Amygdala (tissue), 56 donors: ENCODE measurements around the gene FNDC5.

ENCODE experiments used
- DNase-seq, 56 donors: peaks; one replicate each; lab custom pipeline; 2025; lab: John Stamatoyannopoulos, UW

The FNDC5 gene

DNA sequence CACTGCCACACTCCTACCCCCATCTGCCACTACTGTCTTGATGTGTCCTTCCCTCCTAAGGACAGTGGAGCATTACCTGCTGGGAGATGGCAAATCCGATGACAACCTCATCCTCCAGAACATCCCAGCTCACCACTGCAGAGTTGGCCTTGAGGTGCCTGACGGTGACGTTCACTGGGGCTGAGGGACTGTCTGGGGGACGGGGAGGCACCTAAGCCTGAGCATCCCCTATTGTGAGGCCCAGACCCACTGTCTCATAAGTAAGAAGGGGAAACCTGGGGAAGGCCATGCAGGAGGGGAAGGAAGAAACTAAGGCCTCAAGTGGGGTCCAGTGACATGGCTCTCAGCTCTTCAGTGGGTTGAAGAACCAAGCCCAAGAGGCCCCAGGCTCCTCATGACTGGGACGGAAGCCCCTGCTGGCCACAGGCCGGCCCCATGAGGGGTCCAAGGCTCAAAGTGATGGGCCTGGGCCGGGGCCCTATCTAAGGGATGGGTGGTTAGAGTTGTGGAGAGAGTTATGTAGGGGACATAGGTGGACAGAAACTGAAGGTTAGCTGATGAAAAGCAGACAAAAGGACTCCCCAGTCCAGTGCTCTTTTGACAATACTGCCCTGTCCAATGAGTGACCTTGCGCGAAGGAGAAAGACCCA lies 1.8 kb downstream of the FNDC5 start:
- no peak for DNase-seq

DNA sequence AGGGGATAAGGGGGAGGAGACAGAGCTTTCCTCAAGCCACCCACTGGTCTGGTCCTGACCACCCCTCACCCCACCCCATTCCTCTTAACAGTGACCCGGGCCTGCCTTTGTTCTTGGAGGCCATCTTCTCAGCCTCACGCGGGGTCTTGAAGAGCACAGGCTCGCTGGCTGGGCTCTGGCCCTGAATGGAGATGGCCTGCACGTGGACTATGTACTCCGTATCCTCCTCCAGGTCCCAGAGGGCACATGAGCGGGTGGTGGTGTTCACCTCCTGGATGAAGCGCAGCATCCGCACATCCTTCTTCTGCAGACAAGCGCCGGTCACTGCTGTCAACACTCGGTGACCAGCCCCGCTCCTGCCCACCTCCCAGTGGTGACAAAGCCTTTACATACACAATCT lies 2.6 kb downstream of the FNDC5 start:
- DNase-seq = no peak

DNA sequence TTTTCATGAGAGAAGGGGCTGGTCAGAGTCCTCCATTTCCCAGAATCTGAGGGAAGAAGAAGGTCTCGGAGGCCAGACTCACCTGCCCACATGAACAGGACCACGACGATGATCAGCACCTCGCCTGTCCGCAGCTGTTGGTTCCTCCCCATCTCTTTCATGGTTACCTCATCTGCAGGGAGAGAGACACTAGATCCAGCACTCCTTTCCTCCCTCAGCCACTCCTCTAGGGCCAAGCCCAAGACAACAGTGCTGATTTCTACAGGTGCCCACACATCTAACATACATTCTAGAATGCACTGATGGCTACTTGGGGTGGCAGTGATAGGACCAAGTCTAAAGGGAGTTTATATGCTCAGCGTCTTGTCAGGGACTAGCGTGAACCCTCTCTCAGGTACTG lies 3.0 kb downstream of the FNDC5 start:
- no peak for DNase-seq

DNA sequence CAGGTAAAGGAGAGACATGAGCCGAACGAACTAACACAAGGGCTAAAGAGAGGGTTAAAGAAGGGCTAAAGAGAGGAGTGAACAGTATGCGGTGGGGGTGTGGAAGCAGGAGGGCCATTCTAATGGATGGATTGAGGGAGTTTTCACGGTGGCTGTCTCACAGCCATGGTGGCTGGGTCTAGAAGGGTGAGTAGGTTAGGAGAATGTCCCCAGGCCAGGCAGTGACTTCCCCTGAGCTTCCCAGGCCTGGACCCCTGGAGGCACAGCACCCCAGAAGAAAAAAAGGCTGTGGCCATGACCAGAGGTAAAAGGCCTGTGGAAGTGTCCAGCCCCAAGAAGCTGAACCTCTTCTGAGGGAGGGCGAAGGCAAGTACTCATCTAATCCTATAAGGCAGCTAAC lies 3.6 kb downstream of the FNDC5 start:
- DNase-seq = no peak

DNA sequence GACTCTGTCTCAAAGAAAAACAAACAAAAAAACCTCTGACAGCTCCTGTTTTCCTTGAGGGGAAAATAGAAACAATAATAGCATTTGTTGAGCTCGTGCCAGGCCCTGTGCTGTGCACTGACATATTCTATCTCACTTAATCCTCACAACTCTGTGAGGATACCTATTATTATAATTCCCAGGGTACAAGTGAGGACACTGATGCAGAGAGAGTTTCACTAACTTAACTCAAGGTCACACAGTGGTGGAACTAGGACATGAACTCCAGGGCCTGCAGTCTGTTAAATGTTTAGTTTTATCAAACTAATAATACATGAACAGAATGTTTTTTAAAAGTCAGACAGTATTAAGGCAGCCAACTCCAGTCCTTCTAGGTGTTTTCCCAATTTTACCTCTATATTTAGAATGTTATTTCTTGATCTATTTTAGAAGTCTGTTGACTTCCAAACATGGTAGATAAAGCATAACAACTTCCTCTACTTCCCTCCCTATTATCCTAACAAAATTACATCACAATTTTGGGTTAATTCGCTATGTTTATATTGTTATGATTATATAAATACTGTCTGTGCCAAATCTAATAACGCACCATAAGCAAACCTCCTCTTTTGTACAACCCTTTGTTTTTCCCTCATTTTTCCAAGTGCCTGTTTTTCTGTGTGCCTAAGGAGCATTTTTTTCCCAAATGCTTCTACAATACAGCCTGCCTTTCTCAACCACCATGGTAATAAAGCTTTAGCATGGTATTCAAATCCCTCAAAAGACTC lies 4.9 kb downstream of the FNDC5 start:
- no peak for DNase-seq

DNA sequence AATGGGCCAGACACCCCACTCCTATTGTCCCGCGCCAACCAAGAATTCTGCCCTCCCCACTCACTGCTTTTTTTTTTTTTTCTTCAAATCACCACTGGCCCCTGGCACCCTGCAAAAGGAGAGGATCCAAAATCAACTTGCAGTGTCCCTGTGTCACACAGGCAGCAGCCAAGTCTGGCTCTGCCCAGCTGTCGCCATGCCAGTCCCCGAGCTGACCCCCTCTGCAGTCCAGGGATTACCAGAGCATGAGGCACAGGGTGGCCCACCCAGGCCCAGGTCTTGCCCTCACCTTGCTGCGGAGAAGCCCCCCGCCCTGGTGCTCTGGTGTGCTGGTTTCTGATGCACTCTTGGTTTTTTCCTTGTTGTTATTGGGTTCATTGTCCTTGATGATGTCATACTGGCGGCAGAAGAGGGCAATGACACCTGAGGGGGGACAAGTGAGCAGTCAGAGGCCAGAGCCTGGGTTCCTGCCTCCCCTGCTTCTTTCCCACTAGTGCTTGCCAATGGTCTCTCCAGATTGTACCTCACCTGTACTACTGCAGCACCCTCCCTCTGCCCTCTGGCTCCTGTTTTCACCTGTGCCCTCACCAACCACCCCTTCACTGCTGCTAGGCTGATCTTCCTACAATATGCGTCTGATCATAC lies 6.2 kb downstream of the FNDC5 start:
- DNase-seq = no peak

DNA sequence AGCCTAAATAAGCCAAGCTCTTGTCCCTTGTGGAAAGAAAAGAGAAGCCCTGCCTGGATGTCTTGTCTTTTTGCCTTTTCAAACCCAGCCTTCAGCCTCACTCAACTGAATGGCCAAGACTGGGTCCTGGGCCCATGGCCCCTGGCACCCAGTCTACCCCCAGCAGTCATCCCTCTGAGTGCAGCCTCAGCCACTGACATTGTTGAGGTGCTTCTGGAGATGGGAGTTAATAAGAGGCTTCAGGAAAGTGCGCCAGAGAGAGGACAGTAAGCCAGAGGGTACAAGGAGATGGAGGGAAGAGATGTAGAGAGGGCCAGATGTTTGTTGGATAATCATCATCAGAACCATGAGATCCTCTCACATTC lies 6.8 kb downstream of the FNDC5 start:
- no peak for DNase-seq

DNA sequence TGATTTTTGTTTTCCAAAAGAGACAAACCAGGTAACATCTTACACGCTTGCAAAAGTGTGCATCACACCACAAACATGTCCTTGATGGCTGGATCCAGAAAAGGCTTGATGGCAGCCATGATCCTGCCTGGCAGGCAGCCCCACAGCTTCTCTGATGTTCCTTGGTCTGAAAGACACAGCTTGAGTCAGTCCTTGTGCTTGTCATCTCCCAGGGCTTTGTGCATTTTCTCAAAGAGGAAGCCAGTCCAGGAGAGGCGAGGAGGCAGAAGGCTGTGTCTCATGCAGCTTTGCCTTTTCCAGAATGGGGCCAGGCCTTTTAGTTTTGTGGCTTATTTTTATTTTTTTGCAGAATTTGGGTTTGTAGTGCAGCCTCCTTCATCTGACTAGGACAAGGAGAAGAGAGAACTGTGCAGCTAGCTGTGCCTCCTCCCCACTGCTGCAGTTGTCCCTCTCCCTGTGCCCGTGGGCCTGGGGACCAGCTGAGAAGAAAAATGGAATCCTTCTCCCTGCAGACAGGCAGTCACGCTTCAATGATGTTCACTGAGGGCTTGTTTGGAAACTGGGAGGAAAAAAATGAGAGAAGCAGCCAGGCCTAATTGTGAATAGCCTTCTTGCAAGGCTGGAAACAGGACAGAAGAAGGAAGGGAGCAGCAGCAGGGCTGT lies 7.4 kb downstream of the FNDC5 start:
- DNase-seq = peak in 1 of 56 donors; percentile 6

DNA sequence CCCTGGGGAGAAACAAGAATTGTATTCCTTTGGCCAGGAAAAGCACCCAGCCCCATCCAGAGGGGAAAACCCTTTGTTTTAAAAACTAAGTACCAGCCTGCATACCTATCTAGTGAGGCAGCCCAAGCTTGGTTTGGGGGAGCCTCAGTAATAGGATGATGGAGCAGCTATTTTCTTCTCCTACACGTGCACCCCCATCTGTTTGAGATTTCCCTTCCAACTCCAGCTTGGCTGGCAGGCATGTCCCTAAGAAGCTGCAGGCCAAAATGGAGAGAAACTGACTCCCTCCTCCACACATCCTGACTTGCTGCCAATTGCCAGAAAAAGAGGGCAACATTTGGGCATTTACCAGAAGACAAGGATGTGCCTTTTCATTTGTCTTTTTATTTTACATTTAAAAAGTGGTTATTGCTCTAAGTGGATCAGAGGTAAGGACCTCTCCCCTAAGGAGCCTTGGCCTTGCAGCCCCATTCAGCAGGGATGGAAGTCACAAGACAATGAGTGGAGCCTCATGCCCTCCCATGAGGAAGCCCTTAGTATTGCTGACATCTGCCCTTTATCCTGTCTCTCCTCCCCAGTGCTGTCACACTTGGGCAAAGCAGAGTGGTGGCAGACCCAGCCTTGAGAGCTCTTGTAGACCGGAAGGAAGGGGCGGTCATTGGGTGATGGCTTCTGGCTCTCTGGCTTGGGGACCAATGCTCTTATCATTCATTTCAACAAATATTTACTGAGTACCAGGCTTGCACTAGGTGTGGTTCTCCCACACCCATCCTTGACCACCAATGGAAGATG lies 8.6 kb downstream of the FNDC5 start:
- DNase-seq = peak in 6 of 56 donors; percentile 12 to 46 (median 28)

DNA sequence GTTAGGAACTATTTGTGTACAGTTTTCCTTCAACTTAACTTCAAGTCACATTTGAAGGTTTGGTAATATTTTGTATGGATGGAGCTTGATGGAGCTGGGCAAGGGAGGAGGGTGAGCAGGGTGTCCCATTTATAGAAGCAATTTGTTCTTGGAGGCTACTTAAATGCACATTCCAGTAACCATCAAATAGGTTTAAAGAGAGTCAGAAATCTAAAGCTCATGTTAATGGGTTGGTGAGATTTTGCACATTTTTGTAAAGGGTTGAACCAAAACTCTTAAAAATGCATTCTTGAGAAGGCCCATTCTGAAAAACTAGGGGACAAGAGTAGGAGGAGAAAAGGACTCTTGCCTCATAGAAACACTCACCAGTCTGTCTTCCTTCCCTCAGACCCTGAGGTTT lies 10.1 kb downstream of the FNDC5 start:
- no peak for DNase-seq

DNA sequence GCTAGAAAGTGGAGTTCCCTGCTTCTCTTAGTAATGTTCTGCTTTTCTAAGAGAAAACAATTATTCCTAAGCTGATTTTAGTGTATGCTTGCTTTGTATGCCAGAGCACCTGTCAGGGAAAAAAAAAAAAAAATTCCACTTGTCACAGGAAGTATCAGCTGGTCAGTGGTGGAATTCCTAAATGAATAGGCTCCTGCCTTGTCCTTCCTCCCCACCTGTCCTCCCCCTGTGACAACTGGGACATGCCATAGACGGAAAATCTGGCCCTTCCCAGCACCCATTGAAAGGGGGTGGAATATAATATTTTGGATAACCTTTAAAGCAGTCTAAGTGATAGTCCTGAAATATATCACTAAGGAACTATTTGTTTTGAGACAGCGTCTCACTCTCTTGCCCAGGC lies 10.8 kb downstream of the FNDC5 start:
- DNase-seq = no peak

DNA sequence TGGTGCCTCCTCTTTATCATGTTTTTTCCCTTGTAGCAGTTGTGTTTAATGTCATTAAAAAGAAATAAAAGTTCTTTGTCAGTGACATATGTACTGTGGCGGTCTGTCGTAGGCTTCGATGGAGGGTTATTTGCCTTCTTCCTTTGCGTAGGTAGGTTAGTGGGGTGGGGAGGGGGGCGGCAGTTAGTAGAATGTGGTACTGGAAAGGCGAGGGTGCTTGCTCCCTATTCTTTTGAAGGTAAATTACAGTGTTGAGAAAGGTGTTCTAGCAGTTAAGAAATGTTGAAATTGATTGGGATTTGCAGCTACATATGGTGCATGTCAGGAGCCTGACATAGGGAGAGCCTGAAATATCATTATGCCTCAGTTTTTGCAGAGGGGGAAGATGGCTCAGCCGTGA lies 11.9 kb downstream of the FNDC5 start:
- DNase-seq = no peak

DNA sequence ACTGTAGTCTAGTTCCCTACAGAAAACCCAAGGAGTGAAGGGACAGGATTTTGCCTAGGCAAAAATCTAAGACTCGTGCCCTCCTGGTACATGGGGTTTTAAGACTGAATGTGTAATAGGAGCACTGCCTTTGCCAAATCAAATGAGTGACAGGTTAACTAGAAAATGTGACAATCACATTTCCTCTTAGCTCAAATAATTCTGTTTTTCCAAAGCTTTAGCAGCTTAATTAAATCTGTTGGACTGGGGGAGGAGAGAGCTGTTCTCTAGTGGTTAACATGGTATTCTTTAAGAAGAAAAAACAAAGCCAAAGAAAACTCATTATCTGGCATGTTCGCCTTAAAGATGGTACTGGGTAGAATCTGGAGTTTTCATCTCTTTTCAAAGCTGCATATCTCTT lies 12.6 kb downstream of the FNDC5 start:
- no peak for DNase-seq

DNA sequence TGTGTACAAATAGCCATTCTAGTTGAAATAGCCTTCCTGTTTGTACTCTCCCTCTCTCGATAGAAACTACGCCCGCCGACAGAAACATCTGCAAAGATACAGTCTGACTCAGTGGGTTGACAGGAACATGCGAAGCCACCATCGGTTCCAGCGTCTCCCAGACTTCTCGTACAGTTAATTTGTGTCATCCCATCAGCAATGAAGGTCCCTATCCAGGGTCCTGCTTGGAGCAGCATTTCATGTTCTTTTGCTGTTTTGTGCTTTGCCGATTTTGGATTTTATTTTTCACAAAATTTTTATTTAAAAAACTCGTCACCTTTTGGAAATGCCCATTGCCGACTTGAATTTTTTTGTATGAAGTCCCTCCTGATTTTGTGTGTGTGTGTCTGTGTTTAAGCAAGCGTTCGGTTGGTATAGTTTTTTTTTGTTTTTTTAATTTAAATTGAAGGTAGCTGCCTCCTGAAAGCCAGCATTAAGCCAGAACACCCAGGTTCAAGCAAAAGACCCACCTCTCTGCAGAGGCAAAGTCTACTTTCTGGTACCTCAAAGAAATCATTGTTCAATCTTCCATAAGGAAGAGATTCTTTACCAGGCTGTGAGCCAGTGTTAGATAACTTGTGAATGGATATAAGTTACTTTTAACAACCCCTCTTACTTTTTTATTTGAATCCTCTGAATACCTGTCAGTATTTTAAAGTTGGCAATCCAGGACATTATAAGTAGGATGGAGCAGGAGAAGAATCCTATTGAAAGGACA lies 14.7 kb downstream of the FNDC5 start:
- no peak for DNase-seq

DNA sequence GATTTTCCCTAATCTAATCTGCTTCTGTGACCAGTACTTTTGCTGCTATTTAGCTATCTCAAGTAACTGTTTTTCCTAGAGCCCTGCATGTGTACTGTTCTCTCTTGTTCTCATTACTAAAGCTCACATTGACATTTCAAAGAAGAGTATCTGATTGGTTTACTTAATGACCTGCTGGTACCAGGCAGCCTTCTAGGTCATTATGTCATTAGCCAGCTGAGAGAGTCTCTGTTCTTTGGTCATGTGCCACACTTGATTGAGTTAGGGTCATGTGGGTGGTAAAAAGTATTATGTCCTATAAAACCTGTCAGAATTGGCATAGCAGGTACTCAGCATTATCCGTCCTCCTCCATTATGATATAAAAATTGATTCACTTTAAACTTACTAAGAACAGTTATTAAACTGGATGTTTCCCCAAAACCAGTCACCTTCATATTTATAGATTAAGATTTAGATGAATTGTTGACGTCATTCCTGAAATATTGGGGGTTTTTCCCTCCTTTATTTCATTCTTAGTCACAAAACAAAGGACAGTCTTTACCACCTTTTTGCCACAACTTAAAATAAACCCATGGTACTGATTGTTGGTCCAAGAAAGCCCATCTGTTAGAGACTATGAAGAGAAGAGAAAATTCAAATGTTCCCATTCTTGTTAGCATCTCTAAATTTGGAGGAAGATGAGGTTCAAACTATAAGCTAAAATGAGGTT lies 22.2 kb downstream of the FNDC5 start:
- DNase-seq = no peak

DNA sequence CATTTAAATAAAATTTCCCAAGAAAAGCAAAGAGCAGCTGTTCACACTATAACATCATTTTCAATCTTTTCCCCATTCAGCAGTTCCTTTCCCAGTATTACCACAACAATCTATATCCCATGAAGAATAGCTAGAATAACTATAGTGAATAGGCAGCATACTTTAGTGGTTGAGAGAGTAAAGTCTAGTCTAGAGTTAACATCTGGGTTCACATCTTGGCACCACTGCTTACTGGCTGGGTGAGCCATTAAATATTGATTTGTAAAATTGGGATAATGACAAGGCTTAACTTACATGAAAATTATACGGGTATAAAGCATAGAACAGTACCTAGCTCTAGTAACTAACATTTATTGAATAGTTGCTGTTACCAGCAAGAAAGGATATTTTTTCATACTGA lies 38.8 kb downstream of the FNDC5 start:
- no peak for DNase-seq

DNA sequence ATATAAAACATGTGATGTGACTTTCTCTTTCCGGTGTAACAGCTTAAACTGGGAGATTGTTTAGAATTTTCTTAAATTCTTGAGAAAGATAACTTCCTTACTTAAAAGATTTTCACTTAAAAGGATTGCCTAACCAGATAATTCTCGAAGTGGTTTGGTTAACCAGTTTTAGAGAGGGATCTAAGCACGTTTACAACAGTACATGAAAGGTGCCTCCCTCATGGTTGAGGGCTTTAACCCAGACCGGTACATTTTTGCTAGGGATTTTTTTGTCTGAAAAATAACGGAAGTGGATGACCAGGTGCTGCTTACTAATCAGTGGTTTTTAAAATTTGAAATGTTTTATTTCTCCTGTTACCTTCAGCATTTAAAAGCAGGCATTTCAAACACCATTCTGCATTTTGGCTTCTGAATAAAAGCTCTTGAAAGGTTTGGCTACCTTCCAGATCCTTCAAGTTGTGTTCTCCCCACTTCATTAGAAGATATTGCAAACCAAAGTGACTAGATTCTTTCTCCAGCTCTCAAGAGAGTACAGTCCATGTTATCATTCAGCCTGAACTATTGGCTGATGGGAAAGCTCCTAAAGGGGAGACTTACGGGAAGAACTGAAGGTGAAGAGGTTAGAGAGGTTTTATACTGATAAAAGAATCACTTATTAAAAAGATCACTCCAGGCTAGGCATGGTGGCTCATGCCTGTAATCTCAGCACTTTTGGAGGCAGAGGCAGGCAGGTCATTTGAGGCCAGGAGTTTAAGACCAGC lies 40.4 kb downstream of the FNDC5 start:
- DNase-seq = no peak

DNA sequence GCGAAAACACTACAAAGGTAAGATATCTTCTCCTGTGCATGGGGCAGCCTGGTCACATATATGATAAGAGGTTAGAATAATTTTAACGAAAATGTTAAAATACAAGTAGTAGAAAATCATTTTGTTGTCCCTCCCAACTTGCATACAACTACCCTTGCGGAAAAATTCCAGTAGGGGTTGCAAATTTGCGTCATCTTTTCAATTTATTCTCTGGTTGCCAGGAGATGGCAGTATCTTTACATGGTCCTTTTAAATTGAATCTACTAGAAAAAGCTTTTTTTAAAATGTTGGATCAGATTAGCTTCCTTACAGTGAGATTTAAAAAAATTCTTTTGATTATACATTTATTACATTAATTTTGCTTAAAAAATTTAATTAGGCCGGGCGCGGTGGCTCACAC lies 42.4 kb downstream of the FNDC5 start:
- no peak for DNase-seq

DNA sequence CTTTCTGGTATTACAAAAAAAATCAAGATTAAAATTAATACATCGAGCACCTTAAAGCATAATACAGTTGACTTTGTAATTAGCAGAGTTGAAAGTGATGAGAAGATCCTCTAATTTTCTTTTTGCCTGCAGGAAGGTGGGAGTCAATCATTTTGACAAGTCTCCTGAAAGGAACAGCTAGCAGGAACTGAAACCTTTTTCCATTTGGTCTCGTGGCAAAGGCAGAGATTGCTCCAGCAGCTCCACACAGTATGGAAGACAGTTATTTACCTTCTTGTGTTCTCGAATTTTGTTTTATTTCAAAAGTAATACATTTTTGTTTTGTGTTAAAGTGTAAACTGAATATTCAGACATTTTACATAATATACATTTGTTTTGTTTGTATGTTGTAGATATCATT lies 45.5 kb downstream of the FNDC5 start:
- no peak for DNase-seq
